ENCODE measurements around the gene HRH2.
"Not testable (repeated sequence)": the region's sequence is repeated elsewhere in the genome, so short reads cannot be mapped to it uniquely, and the experiment has no call there.

Gene HRH2
- total RNA-seq = 2.1 to 8.9 (median 6.2) reads per million in 3 donors

GRCh38 chr5:175657593-175658271, at the start of gene HRH2:
Gene HRH2, plus strand, starts transcription at chr5:175658071. Its CDS starts 25,163 bp downstream, at chr5:175683234.
- H3K27me3 ChIP-seq (replicated peaks; ENCODE audit: control insufficient read depth, insufficient read depth, low read length, poor library complexity, severe bottlenecking) = no peaks in the 10 kb centered on the region
- peak in 1 of 3 donors; percentile 16 for DNase-seq
- H3K9me3 ChIP-seq (ENCODE audit: control insufficient read depth, low read length) = no peaks in the 10 kb centered on the region
- peaks cover 48% of the 10 kb centered on the region for H3K4me1 ChIP-seq (ENCODE audit: control insufficient read depth, insufficient read depth, low read length, poor library complexity, severe bottlenecking)
- no peaks in the 10 kb centered on the region for H3K36me3 ChIP-seq (ENCODE audit: control insufficient read depth, insufficient read depth, low read length)
- peak within 1 kb of the TSS; percentile 19 for H3K27ac ChIP-seq (ENCODE audit: insufficient read depth, low read length, poor library complexity, severe bottlenecking)
- H3K4me3 ChIP-seq (ENCODE audit: insufficient read depth, low read depth, low read length, poor library complexity, severe bottlenecking) = peak within 1 kb of the TSS; percentile 85

- H3K36me3 ChIP-seq (ENCODE audit: control insufficient read depth, insufficient read depth, low read length) = no peaks in the 10 kb centered on the region
- DNase-seq = no peak
- no peaks in the 10 kb centered on the region for H3K4me1 ChIP-seq (ENCODE audit: control insufficient read depth, insufficient read depth, low read length, poor library complexity, severe bottlenecking)
- H3K27me3 ChIP-seq (replicated peaks; ENCODE audit: control insufficient read depth, insufficient read depth, low read length, poor library complexity, severe bottlenecking) = no peaks in the 10 kb centered on the region
- no peak overlapping the region for H3K27ac ChIP-seq (ENCODE audit: insufficient read depth, low read length, poor library complexity, severe bottlenecking)
- no peaks in the 10 kb centered on the region for H3K9me3 ChIP-seq (ENCODE audit: control insufficient read depth, low read length)
- no peak overlapping the region for H3K4me3 ChIP-seq (ENCODE audit: insufficient read depth, low read depth, low read length, poor library complexity, severe bottlenecking)
Observed at GRCh38 chr5:175609526-175609925, 48.3 kb upstream of the HRH2 start.

GRCh38 chr5:175610381-175610780, 47.5 kb upstream of the HRH2 start:
- Histone ChIP-seq H3K27ac (ENCODE audit: insufficient read depth, low read length, poor library complexity, severe bottlenecking) (no peak overlapping the region), H3K4me1 (ENCODE audit: control insufficient read depth, insufficient read depth, low read length, poor library complexity, severe bottlenecking) (no peaks in the 10 kb centered on the region), H3K4me3 (ENCODE audit: insufficient read depth, low read depth, low read length, poor library complexity, severe bottlenecking) (no peak overlapping the region), H3K27me3 (replicated peaks; ENCODE audit: control insufficient read depth, insufficient read depth, low read length, poor library complexity, severe bottlenecking) (no peaks in the 10 kb centered on the region), H3K36me3 (ENCODE audit: control insufficient read depth, insufficient read depth, low read length) (no peaks in the 10 kb centered on the region), H3K9me3 (ENCODE audit: control insufficient read depth, low read length) (no peaks in the 10 kb centered on the region)
- DNase-seq = no peak

- no peaks in the 10 kb centered on the region for H3K9me3 ChIP-seq (ENCODE audit: control insufficient read depth, low read length)
- no peaks in the 10 kb centered on the region for H3K27me3 ChIP-seq (replicated peaks; ENCODE audit: control insufficient read depth, insufficient read depth, low read length, poor library complexity, severe bottlenecking)
- no peak for DNase-seq
- H3K4me3 ChIP-seq (ENCODE audit: insufficient read depth, low read depth, low read length, poor library complexity, severe bottlenecking) = no peak overlapping the region
- H3K36me3 ChIP-seq (ENCODE audit: control insufficient read depth, insufficient read depth, low read length) = no peaks in the 10 kb centered on the region
- H3K4me1 ChIP-seq (ENCODE audit: control insufficient read depth, insufficient read depth, low read length, poor library complexity, severe bottlenecking) = no peaks in the 10 kb centered on the region
- no peak overlapping the region for H3K27ac ChIP-seq (ENCODE audit: insufficient read depth, low read length, poor library complexity, severe bottlenecking)
Observed at GRCh38 chr5:175610898-175611297, 47.0 kb upstream of the HRH2 start.

- DNase-seq = no peak
Observed at GRCh38 chr5:175614223-175614815, 43.6 kb upstream of the HRH2 start.

GRCh38 chr5:175614861-175615260, 43.0 kb upstream of the HRH2 start:
- Histone ChIP-seq H3K27me3 (replicated peaks; ENCODE audit: control insufficient read depth, insufficient read depth, low read length, poor library complexity, severe bottlenecking) (no peaks in the 10 kb centered on the region), H3K4me3 (ENCODE audit: insufficient read depth, low read depth, low read length, poor library complexity, severe bottlenecking) (no peak overlapping the region), H3K27ac (ENCODE audit: insufficient read depth, low read length, poor library complexity, severe bottlenecking) (no peak overlapping the region), H3K4me1 (ENCODE audit: control insufficient read depth, insufficient read depth, low read length, poor library complexity, severe bottlenecking) (no peaks in the 10 kb centered on the region), H3K9me3 (ENCODE audit: control insufficient read depth, low read length) (no peaks in the 10 kb centered on the region), H3K36me3 (ENCODE audit: control insufficient read depth, insufficient read depth, low read length) (no peaks in the 10 kb centered on the region)
- DNase-seq = no peak

More at GRCh38 chr5:175614223-175614815, 43.6 kb upstream of the HRH2 start:
- no peak overlapping the region for H3K4me3 ChIP-seq (ENCODE audit: insufficient read depth, low read depth, low read length, poor library complexity, severe bottlenecking)
- no peaks in the 10 kb centered on the region for H3K27me3 ChIP-seq (replicated peaks; ENCODE audit: control insufficient read depth, insufficient read depth, low read length, poor library complexity, severe bottlenecking)
- no peaks in the 10 kb centered on the region for H3K36me3 ChIP-seq (ENCODE audit: control insufficient read depth, insufficient read depth, low read length)
- H3K4me1 ChIP-seq (ENCODE audit: control insufficient read depth, insufficient read depth, low read length, poor library complexity, severe bottlenecking) = no peaks in the 10 kb centered on the region
- no peaks in the 10 kb centered on the region for H3K9me3 ChIP-seq (ENCODE audit: control insufficient read depth, low read length)
- no peak overlapping the region for H3K27ac ChIP-seq (ENCODE audit: insufficient read depth, low read length, poor library complexity, severe bottlenecking)

GRCh38 chr5:175616083-175616482, 41.8 kb upstream of the HRH2 start:
- no peaks in the 10 kb centered on the region for H3K4me1 ChIP-seq (ENCODE audit: control insufficient read depth, insufficient read depth, low read length, poor library complexity, severe bottlenecking)
- no peaks in the 10 kb centered on the region for H3K9me3 ChIP-seq (ENCODE audit: control insufficient read depth, low read length)
- no peak for DNase-seq
- no peak overlapping the region for H3K4me3 ChIP-seq (ENCODE audit: insufficient read depth, low read depth, low read length, poor library complexity, severe bottlenecking)
- H3K27ac ChIP-seq (ENCODE audit: insufficient read depth, low read length, poor library complexity, severe bottlenecking) = no peak overlapping the region
- no peaks in the 10 kb centered on the region for H3K27me3 ChIP-seq (replicated peaks; ENCODE audit: control insufficient read depth, insufficient read depth, low read length, poor library complexity, severe bottlenecking)
- no peaks in the 10 kb centered on the region for H3K36me3 ChIP-seq (ENCODE audit: control insufficient read depth, insufficient read depth, low read length)

GRCh38 chr5:175616527-175616926, 41.3 kb upstream of the HRH2 start:
- not testable (repeated sequence) for DNase-seq; H3K4me1 ChIP-seq (ENCODE audit: control insufficient read depth, insufficient read depth, low read length, poor library complexity, severe bottlenecking); H3K27me3 ChIP-seq (replicated peaks; ENCODE audit: control insufficient read depth, insufficient read depth, low read length, poor library complexity, severe bottlenecking); H3K36me3 ChIP-seq (ENCODE audit: control insufficient read depth, insufficient read depth, low read length); H3K4me3 ChIP-seq (ENCODE audit: insufficient read depth, low read depth, low read length, poor library complexity, severe bottlenecking); H3K27ac ChIP-seq (ENCODE audit: insufficient read depth, low read length, poor library complexity, severe bottlenecking); H3K9me3 ChIP-seq (ENCODE audit: control insufficient read depth, low read length)

- H3K9me3 ChIP-seq (ENCODE audit: control insufficient read depth, low read length) = no peaks in the 10 kb centered on the region
- H3K27me3 ChIP-seq (replicated peaks; ENCODE audit: control insufficient read depth, insufficient read depth, low read length, poor library complexity, severe bottlenecking) = no peaks in the 10 kb centered on the region
- H3K4me3 ChIP-seq (ENCODE audit: insufficient read depth, low read depth, low read length, poor library complexity, severe bottlenecking) = no peak overlapping the region
- no peaks in the 10 kb centered on the region for H3K36me3 ChIP-seq (ENCODE audit: control insufficient read depth, insufficient read depth, low read length)
- no peak for DNase-seq
- no peak overlapping the region for H3K27ac ChIP-seq (ENCODE audit: insufficient read depth, low read length, poor library complexity, severe bottlenecking)
- no peaks in the 10 kb centered on the region for H3K4me1 ChIP-seq (ENCODE audit: control insufficient read depth, insufficient read depth, low read length, poor library complexity, severe bottlenecking)
Observed at GRCh38 chr5:175617447-175617846, 40.4 kb upstream of the HRH2 start.

GRCh38 chr5:175620527-175620926, 37.3 kb upstream of the HRH2 start:
- H3K4me1 ChIP-seq (ENCODE audit: control insufficient read depth, insufficient read depth, low read length, poor library complexity, severe bottlenecking) = no peaks in the 10 kb centered on the region
- no peak for DNase-seq
- no peaks in the 10 kb centered on the region for H3K36me3 ChIP-seq (ENCODE audit: control insufficient read depth, insufficient read depth, low read length)
- no peaks in the 10 kb centered on the region for H3K27me3 ChIP-seq (replicated peaks; ENCODE audit: control insufficient read depth, insufficient read depth, low read length, poor library complexity, severe bottlenecking)
- no peak overlapping the region for H3K27ac ChIP-seq (ENCODE audit: insufficient read depth, low read length, poor library complexity, severe bottlenecking)
- no peak overlapping the region for H3K4me3 ChIP-seq (ENCODE audit: insufficient read depth, low read depth, low read length, poor library complexity, severe bottlenecking)
- H3K9me3 ChIP-seq (ENCODE audit: control insufficient read depth, low read length) = no peaks in the 10 kb centered on the region
